ENCODE data around the gene RNF220. TPM values are rescaled to one million over a fixed set of nuclear protein-coding genes. Genes with fewer than 3 reads are reported as not detected.

RNF220 gene
- total RNA-seq, 4 donors from 2014 or later, result 54.2 to 94.0 (median 88.8) TPM

DNA sequence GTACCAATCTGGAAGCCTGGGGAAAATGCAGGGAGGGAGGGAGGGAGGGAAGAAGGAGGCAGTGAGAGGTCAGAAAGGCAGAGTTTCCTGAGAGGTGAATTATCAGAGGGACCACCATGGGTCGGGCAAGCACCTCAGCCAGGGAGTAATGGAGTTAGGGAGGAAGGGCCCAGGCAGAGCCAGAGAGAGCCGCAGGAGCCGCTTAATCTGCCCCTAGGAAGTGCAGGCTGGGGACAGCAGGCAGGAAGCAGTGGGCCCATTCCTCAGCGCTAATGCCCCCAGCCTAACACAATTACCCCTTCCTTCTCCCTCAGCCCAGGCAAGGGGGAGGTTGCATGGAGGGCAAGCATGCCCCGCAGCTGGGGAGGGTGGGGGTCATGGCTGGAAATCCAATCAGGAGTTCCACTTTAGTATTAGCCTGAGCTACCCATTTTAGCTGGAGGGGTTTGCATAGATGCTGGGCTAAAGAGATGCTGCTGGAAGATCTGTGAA, 160.2 kb downstream of the RNF220 start:
- no peak for DNase-seq (ENCODE audit: low spot score)
- no peak for TF ChIP-seq CTCF (IDR thresholded peaks at IDR 0.05)
- no peak for ATAC-seq (ENCODE audit: low FRiP score)

GRCh38 chr1:44565833-44566232, 160.8 kb downstream of the RNF220 start:
- no peak for ATAC-seq (ENCODE audit: low FRiP score)
- TF ChIP-seq CTCF (IDR thresholded peaks at IDR 0.05), result no peak
- DNase-seq (ENCODE audit: low spot score), result no peak

DNA sequence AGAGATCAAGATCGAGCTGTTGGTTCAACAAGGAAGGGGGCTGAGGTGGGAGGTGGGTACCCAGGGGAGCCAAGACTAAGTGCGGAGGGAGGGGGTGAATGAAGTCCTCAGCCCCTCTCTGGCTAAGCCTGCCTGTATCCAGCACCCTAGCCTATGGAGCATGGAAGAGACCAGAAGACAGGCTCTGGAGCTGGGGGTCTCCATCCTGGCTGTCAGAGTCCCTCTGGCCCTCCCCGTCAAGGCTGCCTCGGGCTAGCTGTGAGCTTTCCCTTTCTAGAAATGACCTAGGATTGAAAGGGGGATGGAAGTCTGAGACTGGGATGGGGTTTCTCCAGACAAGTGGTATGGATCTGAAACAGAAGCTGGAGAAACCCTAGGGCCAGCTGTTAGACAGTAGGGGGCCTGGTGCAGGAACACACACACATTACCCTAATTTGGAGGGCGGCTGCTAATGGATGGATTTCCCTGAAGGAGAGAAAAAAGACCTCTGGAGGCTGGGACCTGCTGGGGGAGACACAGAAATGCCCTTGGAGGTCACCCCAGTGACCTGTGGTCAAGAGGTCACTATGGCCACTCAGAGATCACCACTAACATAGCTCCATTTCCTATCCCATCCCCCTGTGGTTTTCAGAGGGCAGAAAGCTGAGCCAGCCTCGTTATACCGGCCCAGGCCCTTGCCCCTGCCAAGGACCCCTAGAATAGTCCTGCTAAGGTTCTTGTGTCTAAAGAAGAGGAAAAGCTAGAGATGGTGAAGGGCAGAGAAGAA, 161.4 kb downstream of the RNF220 start:
- DNase-seq (ENCODE audit: low spot score) (no peak), ATAC-seq (ENCODE audit: low FRiP score) (no peak)
- no peak for TF ChIP-seq CTCF (IDR thresholded peaks at IDR 0.05)

- ATAC-seq (ENCODE audit: low FRiP score) (no peak), DNase-seq (ENCODE audit: low spot score) (no peak)
- TF ChIP-seq CTCF (IDR thresholded peaks at IDR 0.05), result no peak
Measured at GRCh38 chr1:44568128-44568900, 163.3 kb downstream of the RNF220 start.

GRCh38 chr1:44569491-44569890, 164.4 kb downstream of the RNF220 start:
- no peak for TF ChIP-seq CTCF (IDR thresholded peaks at IDR 0.05)
- DNase-seq (ENCODE audit: low spot score), result no peak
- ATAC-seq (ENCODE audit: low FRiP score), result no peak

GRCh38 chr1:44571712-44572571, 166.9 kb downstream of the RNF220 start:
- DNase-seq (ENCODE audit: low spot score) (no peak), ATAC-seq (ENCODE audit: low FRiP score) (no peak)
- TF ChIP-seq CTCF (IDR thresholded peaks at IDR 0.05), result no peak

Data from omental fat pad (tissue), 4 donors.